Measurements from ENCODE around the gene OBP2A. TPM values are rescaled to one million over a fixed set of nuclear protein-coding genes. Genes with fewer than 3 reads are reported as not detected.

Gene OBP2A
- polyA plus RNA-seq, 6 donors from 2014 or later, result not detected

DNA sequence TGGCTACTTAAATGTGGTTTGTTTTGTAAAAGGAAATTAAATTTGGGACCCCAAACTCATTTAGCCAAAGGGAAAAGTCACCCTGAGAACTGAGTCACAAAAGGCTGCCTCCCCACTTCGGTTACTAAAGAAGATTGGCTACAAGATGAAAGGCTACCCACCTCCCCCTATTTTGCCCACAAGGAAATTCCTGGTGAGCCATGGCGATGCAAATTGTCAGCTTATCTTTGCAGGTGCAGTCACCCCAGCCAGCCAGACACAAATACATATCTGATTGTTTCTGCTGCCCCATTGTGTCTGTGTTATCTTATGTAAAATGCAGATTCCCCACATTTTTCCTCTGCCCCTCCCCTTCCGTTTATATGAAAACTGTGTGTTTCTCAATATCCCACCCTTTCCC is 24.5 kb downstream of the OBP2A start:
- H3K9me3 Mint-ChIP-seq, result peaks cover 0 to 19% (median 7%) of the 10 kb centered on the region in 7 donors
- ATAC-seq (ENCODE audit: low read depth in 2 of 2), result no peak
- DNase-seq, result no peak
- peaks cover 7 to 19% (median 16%) of the 10 kb centered on the region in 3 donors for H3K27me3 Mint-ChIP-seq
- H3K36me3 Mint-ChIP-seq, result no peaks in the 10 kb centered on the region
- no peak overlapping the region for H3K4me3 Mint-ChIP-seq
- H3K4me1 Mint-ChIP-seq, result no peaks in the 10 kb centered on the region
- no peak overlapping the region for H3K27ac Mint-ChIP-seq

DNA sequence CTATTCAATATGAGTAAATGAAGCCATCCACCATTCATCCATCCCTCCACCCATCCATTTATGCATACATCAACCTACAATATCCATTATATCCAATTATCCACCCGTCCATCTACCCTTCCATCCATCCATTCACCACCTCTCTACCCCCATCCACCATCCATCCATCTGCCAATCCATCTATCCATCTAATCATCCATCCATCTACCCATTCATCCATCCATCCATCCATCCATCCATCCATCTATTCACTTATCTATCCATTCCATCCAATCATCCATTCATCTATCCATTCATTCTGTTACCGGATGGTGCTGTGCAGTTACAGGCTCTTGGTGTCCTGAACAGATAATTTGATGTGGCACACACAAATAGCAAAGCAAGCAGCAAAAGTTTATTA is 26.3 kb downstream of the OBP2A start:
- DNase-seq (no peak), ATAC-seq (ENCODE audit: low read depth in 2 of 2) (no peak)
- Mint-ChIP-seq H3K27me3 (peaks cover 0 to 9% (median 7%) of the 10 kb centered on the region in 3 donors), H3K9me3 (peaks cover 0 to 19% (median 7%) of the 10 kb centered on the region in 7 donors), H3K36me3 (no peaks in the 10 kb centered on the region), H3K4me1 (peaks cover 0 to 3% (median 0%) of the 10 kb centered on the region in 3 donors), H3K4me3 (no peak overlapping the region), H3K27ac (no peak overlapping the region)

DNA sequence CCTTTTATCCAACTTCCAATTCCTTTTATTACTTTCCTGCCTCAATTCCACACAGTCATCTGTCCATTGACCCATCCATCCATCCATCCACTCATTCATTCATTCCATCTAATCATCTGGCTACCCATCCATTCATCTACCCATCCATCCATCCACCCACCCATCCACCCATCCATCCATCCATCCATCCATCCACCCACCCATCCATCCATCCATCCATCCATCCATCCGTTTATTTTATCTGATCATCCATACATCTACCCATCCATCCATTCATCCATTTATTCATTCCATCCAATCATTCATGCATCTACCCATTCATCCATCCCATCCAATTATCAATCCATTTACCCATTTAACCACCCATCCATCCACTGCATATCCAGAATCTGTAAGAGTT is 27.2 kb downstream of the OBP2A start:
- ATAC-seq (ENCODE audit: low read depth in 2 of 2) (no peak), DNase-seq (no peak)
- H3K27me3 Mint-ChIP-seq, result peaks cover 0 to 8% (median 5%) of the 10 kb centered on the region in 3 donors
- H3K4me1 Mint-ChIP-seq, result peaks cover 0 to 3% (median 0%) of the 10 kb centered on the region in 3 donors
- no peaks in the 10 kb centered on the region for H3K36me3 Mint-ChIP-seq
- H3K9me3 Mint-ChIP-seq, result peaks cover 0 to 18% (median 7%) of the 10 kb centered on the region in 7 donors
- H3K4me3 Mint-ChIP-seq, result no peak overlapping the region
- H3K27ac Mint-ChIP-seq, result no peak overlapping the region

DNA sequence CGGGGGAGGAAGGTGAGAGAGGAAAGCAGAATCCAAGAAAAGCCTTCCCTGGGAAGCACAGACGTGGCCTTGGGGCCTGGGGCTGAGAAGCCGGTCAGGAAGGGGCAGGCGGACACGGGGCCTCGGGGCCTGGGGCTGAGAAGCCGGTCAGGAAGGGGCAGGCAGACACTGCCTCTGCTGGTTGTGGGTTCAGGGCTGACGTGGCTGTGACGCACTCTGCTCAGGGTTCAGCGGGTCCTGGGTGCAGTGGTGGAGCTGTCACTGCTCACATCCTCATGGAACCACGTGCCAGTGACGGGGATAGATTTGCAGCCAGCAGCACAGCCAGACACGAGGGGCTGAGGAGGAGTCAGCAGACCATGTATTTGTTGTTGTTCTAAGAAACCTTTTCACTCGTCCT is 28.4 kb downstream of the OBP2A start:
- H3K4me3 Mint-ChIP-seq, result no peak overlapping the region
- H3K27me3 Mint-ChIP-seq, result peaks cover 0 to 8% (median 0%) of the 10 kb centered on the region in 3 donors
- no peaks in the 10 kb centered on the region for H3K36me3 Mint-ChIP-seq
- DNase-seq (no peak), ATAC-seq (ENCODE audit: low read depth in 2 of 2) (no peak)
- H3K27ac Mint-ChIP-seq, result no peak overlapping the region
- peaks cover 0 to 9% (median 3%) of the 10 kb centered on the region in 7 donors for H3K9me3 Mint-ChIP-seq
- H3K4me1 Mint-ChIP-seq, result peaks cover 0 to 3% (median 0%) of the 10 kb centered on the region in 3 donors

DNA sequence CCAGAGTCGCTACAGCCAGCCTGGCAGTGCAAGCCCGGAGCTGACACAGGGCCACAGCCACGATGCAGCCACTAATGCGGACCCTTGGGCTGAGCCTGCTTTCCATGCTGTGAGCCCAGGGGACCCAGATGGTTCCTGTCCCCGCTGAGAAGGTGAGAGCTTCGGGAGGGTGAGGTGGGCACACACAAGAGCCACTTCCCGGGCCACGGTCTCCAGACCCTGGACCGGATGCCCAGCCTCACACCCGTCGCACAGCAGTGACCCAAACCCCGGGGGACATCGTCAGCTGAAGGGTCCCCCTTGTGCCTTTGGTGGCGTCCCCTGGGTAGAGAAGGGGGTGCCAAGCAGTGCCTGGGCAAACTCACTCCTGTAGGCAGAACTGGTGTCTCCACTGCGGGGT is 29.0 kb downstream of the OBP2A start:
- no peaks in the 10 kb centered on the region for H3K36me3 Mint-ChIP-seq
- DNase-seq, result no peak
- no peak overlapping the region for H3K4me3 Mint-ChIP-seq
- peaks cover 0 to 8% (median 0%) of the 10 kb centered on the region in 3 donors for H3K27me3 Mint-ChIP-seq
- peaks cover 0 to 3% (median 0%) of the 10 kb centered on the region in 7 donors for H3K9me3 Mint-ChIP-seq
- ATAC-seq (ENCODE audit: low read depth in 2 of 2), result no peak
- H3K27ac Mint-ChIP-seq, result no peak overlapping the region
- peaks cover 0 to 3% (median 0%) of the 10 kb centered on the region in 3 donors for H3K4me1 Mint-ChIP-seq

DNA sequence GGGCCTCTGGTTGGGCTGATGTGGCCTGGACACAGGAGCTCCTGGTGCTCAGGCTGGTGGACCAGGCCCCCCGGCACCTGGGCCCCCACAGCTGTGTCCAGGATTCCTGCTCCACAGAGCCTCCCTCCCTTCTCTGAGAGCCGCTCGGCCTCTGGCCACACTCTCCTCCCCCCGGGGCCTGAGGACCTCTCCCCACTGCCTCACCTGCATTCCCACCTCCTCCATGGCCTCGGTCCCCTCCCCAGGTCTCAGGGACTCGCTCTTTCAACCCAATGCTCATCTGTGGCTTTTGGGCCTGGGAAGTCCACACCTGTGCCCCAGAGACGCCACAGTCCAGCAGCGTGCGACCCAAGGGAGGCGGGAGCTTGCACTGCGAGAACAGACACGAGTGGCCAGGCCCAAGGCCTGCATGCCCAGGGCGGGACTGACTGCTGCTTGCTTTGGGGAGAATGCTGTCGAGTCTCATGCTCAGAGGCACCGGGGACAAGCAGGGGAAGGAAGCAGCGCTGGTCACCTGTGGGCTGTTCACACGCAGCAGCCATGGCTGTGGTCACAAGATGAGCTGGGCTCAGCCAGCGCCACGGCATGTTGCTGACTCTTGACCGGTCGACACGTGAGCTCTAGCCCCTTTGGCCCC is 30.2 kb downstream of the OBP2A start:
- DNase-seq, result no peak
- H3K27me3 Mint-ChIP-seq, result peaks cover 0 to 8% (median 0%) of the 10 kb centered on the region in 3 donors
- H3K4me1 Mint-ChIP-seq, result peaks cover 0 to 3% (median 0%) of the 10 kb centered on the region in 3 donors
- no peak for ATAC-seq (ENCODE audit: low read depth in 2 of 2)
- no peaks in the 10 kb centered on the region for H3K9me3 Mint-ChIP-seq
- no peaks in the 10 kb centered on the region for H3K36me3 Mint-ChIP-seq
- no peak overlapping the region for H3K27ac Mint-ChIP-seq
- H3K4me3 Mint-ChIP-seq, result no peak overlapping the region

DNA sequence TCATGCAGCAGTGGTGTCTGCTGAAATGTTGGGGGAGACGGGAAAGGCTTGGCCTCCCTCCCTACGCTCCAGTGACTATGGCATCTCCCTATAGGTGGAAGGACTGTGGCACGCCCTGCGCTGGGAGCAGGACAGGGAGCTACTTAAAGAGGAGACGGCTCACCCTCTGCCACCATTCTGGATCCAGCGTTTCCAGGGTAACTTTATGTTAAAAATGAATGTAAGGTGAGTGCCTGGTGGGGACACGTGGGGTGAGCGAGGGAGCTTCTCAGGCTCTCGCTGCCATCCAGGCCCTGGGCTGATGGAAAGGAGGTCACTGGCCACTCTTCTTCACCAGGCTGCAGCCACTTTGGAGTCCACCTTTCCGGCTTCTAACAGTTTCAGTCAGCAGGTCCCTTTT is 31.3 kb downstream of the OBP2A start:
- no peak overlapping the region for H3K4me3 Mint-ChIP-seq
- peaks cover 0 to 3% (median 0%) of the 10 kb centered on the region in 3 donors for H3K4me1 Mint-ChIP-seq
- no peaks in the 10 kb centered on the region for H3K9me3 Mint-ChIP-seq
- no peak for DNase-seq
- ATAC-seq (ENCODE audit: low read depth in 2 of 2), result no peak
- no peak overlapping the region for H3K27ac Mint-ChIP-seq
- H3K27me3 Mint-ChIP-seq, result peaks cover 0 to 16% (median 6%) of the 10 kb centered on the region in 3 donors
- H3K36me3 Mint-ChIP-seq, result no peaks in the 10 kb centered on the region

DNA sequence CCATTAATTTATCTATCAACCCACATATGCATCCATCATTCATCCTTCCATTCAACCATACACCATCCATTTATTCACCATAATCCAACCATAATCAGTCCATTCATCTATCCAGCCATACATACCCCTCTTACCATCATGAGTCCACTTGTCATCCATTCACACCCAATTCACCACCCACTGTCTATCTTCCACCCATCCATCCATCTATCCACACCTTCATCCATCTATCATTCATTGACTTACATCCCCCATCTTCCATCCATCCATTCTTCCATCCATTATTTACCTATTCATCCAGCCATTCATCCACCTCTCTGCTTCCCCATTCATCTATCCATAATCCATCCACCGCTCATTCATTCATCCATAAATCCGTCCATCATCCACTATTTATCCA is 33.4 kb downstream of the OBP2A start:
- no peaks in the 10 kb centered on the region for H3K36me3 Mint-ChIP-seq
- H3K9me3 Mint-ChIP-seq, result no peaks in the 10 kb centered on the region
- H3K27ac Mint-ChIP-seq, result no peak overlapping the region
- DNase-seq (no peak), ATAC-seq (ENCODE audit: low read depth in 2 of 2) (no peak)
- peaks cover 0 to 3% (median 0%) of the 10 kb centered on the region in 3 donors for H3K4me1 Mint-ChIP-seq
- peaks cover 4 to 18% (median 16%) of the 10 kb centered on the region in 3 donors for H3K27me3 Mint-ChIP-seq
- H3K4me3 Mint-ChIP-seq, result no peak overlapping the region

DNA sequence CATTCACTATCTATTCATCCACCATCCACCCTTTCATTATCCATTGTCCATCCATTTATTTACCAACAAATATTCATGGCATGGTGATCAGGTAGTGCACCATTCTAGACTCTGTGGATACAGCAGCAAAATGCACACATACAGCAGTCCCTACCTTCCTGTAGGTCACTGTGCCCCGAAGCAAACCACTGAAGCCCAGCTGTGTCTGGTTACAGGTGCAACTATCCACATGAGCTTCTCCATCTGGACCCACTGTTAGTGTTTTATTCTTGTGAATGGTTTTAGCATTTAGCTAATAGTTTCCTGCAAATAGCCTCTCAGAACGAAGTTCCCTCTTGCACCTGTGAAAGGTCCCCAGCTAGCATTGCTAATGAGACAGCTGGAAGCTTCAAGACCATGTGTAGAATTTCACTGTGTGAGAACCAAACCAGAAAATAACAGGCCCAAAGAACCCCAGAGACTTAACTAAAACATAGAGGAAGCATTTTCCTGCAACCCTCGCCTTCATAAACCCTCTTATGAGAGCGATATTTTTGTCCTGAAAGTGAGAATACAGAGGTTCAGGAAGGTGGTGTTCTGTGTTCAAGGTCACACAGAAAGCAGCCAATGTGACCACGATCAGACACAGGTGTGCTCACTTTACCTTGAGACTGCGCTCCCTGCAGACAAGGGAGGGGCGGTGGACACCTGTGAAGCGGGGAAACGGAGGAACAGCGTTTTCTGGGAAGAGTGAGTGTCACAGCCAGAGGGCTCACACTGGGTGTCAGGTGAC is 34.1 kb downstream of the OBP2A start:
- Mint-ChIP-seq H3K9me3 (no peaks in the 10 kb centered on the region), H3K27ac (no peak overlapping the region), H3K36me3 (no peaks in the 10 kb centered on the region), H3K4me3 (no peak overlapping the region), H3K27me3 (peaks cover 4 to 25% (median 16%) of the 10 kb centered on the region in 3 donors), H3K4me1 (peaks cover 0 to 3% (median 0%) of the 10 kb centered on the region in 3 donors)
- DNase-seq (no peak), ATAC-seq (ENCODE audit: low read depth in 2 of 2) (no peak)

DNA sequence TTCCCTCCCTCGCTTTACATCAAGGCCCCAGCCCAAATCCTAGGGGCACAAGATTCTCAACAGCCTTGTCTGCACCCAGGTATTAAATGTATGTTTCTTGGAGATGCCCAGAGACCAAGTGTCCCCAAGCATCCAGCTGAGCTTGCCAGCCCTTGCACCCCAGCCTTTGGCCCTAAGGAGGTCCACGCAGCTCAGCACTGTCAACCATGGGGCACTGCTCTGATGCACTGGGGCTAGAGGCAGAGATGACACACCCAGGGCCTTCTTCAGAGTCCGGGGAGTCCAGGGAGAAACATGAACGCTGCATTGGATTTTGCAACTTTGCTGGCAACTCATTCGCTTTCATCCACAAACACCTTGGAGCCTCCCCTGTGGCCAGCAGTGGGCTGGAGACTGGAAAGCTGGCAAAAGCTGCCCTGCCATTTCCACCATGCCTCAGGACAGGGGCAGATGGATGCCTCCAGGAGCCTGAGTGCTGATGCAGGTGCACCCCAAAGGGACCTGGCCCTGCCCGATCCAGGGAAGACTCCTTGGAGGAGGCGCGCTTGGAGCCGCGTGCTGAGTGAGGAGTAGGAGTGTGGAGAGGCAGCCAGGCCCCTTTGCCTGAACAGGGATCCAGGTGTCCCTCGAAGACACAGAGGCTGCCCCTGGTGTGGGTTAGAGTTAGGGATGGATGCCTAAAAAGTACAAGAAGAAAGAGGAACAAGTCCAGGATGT is 34.9 kb downstream of the OBP2A start:
- no peaks in the 10 kb centered on the region for H3K36me3 Mint-ChIP-seq
- no peak overlapping the region for H3K4me3 Mint-ChIP-seq
- no peaks in the 10 kb centered on the region for H3K9me3 Mint-ChIP-seq
- peaks cover 0 to 3% (median 0%) of the 10 kb centered on the region in 3 donors for H3K4me1 Mint-ChIP-seq
- peak overlapping the region in 1 of 6 donors; percentile 61 for H3K27ac Mint-ChIP-seq
- no peak for ATAC-seq (ENCODE audit: low read depth in 2 of 2)
- no peak for DNase-seq
- H3K27me3 Mint-ChIP-seq, result peaks cover 4 to 25% (median 16%) of the 10 kb centered on the region in 3 donors

DNA sequence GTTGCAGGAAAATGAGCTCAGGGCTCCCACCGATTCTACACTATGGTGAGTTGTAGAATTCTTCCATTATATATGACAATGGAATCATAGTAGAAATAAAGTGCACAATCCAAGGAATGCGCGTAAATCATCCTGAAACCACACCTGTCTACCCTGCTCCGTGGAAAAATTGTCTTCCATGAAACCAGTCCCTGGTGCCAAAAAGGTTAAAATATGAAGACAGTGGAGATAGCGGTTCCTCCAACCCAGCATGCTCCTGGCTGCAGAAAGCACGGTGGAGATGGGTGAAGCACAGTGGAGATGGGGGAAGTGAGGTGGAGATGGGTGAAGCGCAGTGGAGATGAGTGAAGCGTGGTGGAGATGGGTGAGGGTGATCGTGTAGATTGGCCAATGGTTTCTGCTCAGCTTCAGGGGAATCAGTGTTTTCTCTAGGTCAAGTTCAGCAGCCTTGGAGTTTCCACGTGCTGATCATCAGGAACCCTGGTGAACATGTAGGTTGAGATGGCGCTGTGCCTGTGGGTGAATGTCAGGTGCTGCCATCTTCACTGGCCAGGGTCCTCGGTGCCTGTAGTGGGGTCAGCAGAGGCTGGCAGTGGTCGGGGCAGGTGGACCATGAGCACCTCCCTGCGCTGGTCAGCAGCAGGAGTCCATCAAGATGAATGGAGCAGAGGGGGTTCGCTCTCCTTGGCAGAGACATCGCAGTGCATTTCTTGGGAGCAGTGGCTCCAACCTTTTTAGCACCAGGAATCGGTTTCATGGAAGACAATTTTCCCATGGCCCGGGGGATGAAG is 35.9 kb downstream of the OBP2A start:
- Mint-ChIP-seq H3K9me3 (no peaks in the 10 kb centered on the region), H3K4me1 (no peaks in the 10 kb centered on the region), H3K27me3 (peaks cover 4 to 28% (median 14%) of the 10 kb centered on the region in 3 donors), H3K27ac (no peak overlapping the region), H3K4me3 (no peak overlapping the region), H3K36me3 (no peaks in the 10 kb centered on the region)
- DNase-seq, result no peak
- ATAC-seq (ENCODE audit: low read depth in 2 of 2), result no peak

DNA sequence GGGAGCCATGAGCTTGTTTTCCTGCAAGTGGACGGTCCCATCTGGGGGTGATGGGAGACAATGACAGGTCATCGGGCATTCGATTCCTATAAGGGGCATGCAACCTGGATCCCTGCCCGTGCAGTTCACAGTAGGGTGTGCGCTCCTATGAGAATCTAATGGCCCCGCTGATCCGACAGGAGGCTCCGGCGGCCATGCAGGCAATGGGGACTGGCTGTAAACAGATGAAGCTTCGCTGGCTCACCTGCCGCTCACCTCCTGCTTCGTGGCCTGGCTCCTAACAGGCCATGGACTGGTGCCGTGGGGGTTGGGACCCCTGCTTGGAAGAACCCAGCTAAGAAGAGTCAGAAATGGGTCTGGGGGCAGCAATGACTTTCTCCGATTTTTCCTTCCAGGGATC is 36.6 kb downstream of the OBP2A start:
- ATAC-seq (ENCODE audit: low read depth in 2 of 2) (no peak), DNase-seq (no peak)
- H3K36me3 Mint-ChIP-seq, result no peaks in the 10 kb centered on the region
- H3K9me3 Mint-ChIP-seq, result no peaks in the 10 kb centered on the region
- no peaks in the 10 kb centered on the region for H3K4me1 Mint-ChIP-seq
- no peak overlapping the region for H3K27ac Mint-ChIP-seq
- H3K27me3 Mint-ChIP-seq, result peaks cover 4 to 30% (median 15%) of the 10 kb centered on the region in 3 donors
- no peak overlapping the region for H3K4me3 Mint-ChIP-seq

Measured in naive B cell (primary cell).